ENCODE data around the gene TBL1Y.

TBL1Y gene

GRCh38 chrY:6911253-6911881 is 870 bp downstream of the TBL1Y start, which contains the start of gene AMELY:
Gene AMELY (minus strand): TSS chrY:6911752. CDS start chrY:6872608, 39,144 bp downstream.
- no peak within 1 kb of the TSS for H3K4me3 ChIP-seq (ENCODE audit: low read depth, low read length)
- no peak for TF ChIP-seq CTCF (IDR thresholded peaks at IDR 0.05; ENCODE audit: low read depth, low read length)

GRCh38 chrY:6913362-6913761 is 2.9 kb downstream of the TBL1Y start:
- H3K4me3 ChIP-seq (ENCODE audit: low read depth, low read length) = no peak overlapping the region
- no peak for TF ChIP-seq CTCF (IDR thresholded peaks at IDR 0.05; ENCODE audit: low read depth, low read length)

GRCh38 chrY:6921061-6921460 is 10.6 kb downstream of the TBL1Y start:
- no peak for TF ChIP-seq CTCF (IDR thresholded peaks at IDR 0.05; ENCODE audit: low read depth, low read length)
- no peak overlapping the region for H3K4me3 ChIP-seq (ENCODE audit: low read depth, low read length)

GRCh38 chrY:6928265-6928664 is 17.8 kb downstream of the TBL1Y start:
- H3K4me3 ChIP-seq (ENCODE audit: low read depth, low read length) = no peak overlapping the region
- TF ChIP-seq CTCF (IDR thresholded peaks at IDR 0.05; ENCODE audit: low read depth, low read length) = no peak

- no peak overlapping the region for H3K4me3 ChIP-seq (ENCODE audit: low read depth, low read length)
- TF ChIP-seq CTCF (IDR thresholded peaks at IDR 0.05; ENCODE audit: low read depth, low read length) = no peak
These were observed 18.7 kb downstream of the TBL1Y start for GRCh38 chrY:6929237-6929636.

- TF ChIP-seq CTCF (IDR thresholded peaks at IDR 0.05; ENCODE audit: low read depth, low read length) = no peak
- H3K4me3 ChIP-seq (ENCODE audit: low read depth, low read length) = no peak overlapping the region
These were observed 21.4 kb downstream of the TBL1Y start for GRCh38 chrY:6931779-6932396.

- H3K4me3 ChIP-seq (ENCODE audit: low read depth, low read length) = no peak overlapping the region
- no peak for TF ChIP-seq CTCF (IDR thresholded peaks at IDR 0.05; ENCODE audit: low read depth, low read length)
These were observed 25.0 kb downstream of the TBL1Y start for GRCh38 chrY:6935497-6935896.

All from WI38 (cell line).